ENCODE results near the gene MYLK. TPM values are rescaled to one million over a fixed set of nuclear protein-coding genes. Genes with fewer than 3 reads are reported as not detected.

MYLK gene
- polyA plus RNA-seq, 3 donors, result 0.35 to 1.3 (median 0.51) TPM

DNA sequence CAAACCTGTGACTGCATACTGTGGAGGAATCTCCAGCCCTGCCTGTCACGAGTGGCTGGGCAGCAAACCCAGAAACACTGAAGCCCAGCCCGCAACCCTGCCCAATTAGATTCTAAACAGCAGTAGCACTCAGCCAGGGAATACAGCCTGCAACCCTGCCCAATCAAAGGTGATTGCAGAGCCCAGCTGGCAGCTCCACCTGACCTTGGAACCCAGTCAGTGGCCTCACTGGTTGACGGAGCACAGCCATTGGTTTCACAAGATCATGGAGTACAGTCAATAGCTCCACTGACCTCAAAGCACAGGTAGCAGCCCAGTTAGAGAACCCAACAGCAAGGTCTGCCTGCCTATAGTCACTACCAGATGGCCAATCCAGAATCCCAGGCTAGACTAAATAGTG is 35.2 kb upstream of the MYLK start:
- no peak for DNase-seq
- no peaks in the 10 kb centered on the region for H3K79me2 ChIP-seq (ENCODE audit: insufficient read depth, low read length)
- no peak overlapping the region for H3K27ac Mint-ChIP-seq
- H3K27me3 Mint-ChIP-seq (ENCODE audit: low read depth in 3 of 3), result no peaks in the 10 kb centered on the region
- no peak overlapping the region for H2AFZ ChIP-seq (ENCODE audit: insufficient read depth, low read depth, low read length, poor library complexity, severe bottlenecking)
- 97% methylated on average over 3 of the region's 3 CpGs for WGBS (ENCODE audit: insufficient coverage)
- no peak overlapping the region for H3K4me2 ChIP-seq (replicated peaks; ENCODE audit: extremely low read depth, low read length, poor library complexity, severe bottlenecking)
- H3K36me3 Mint-ChIP-seq, result peaks cover 53 to 71% of the 10 kb centered on the region in 2 donors
- H3K4me3 ChIP-seq (replicated peaks in 1 of 3; ENCODE audit: low read depth in 2 of 3, low read length in 3 of 3), result no peak overlapping the region
- no peaks in the 10 kb centered on the region for H4K20me1 ChIP-seq (ENCODE audit: insufficient read depth, low read length)
- H3K4me1 Mint-ChIP-seq, result no peaks in the 10 kb centered on the region
- peaks cover 12 to 28% of the 10 kb centered on the region in 2 donors for H3K9me3 ChIP-seq (replicated peaks in 1 of 2; ENCODE audit: control insufficient read depth in 1 of 2, insufficient read depth in 1 of 2, low read length in 2 of 2)
- no peak overlapping the region for H3K9ac ChIP-seq (ENCODE audit: insufficient read depth, low read length, poor library complexity, severe bottlenecking)
- H3K4me3 Mint-ChIP-seq, result no peak overlapping the region
- no peak for TF ChIP-seq CTCF (IDR thresholded peaks at IDR 0.05)
- intact Hi-C loops (cut with micrococcal nuclease), result no loop called here
- H3K27ac ChIP-seq (ENCODE audit: low read depth in 1 of 2, low read length in 2 of 2), result no peak overlapping the region
- H3K9me3 Mint-ChIP-seq, result peaks cover 18 to 33% (median 27%) of the 10 kb centered on the region in 7 donors
- H3K27me3 ChIP-seq (ENCODE audit: control insufficient read depth in 2 of 2, insufficient read depth in 2 of 2, low read length in 2 of 2), result no peaks in the 10 kb centered on the region
- H3K4me1 ChIP-seq (ENCODE audit: control insufficient read depth in 1 of 2, insufficient read depth in 2 of 2, low read length in 2 of 2), result no peaks in the 10 kb centered on the region
- peaks cover 11 to 64% of the 10 kb centered on the region in 2 donors for H3K36me3 ChIP-seq (replicated peaks in 1 of 2; ENCODE audit: control insufficient read depth in 1 of 2, insufficient read depth in 2 of 2, low read length in 2 of 2)

DNA sequence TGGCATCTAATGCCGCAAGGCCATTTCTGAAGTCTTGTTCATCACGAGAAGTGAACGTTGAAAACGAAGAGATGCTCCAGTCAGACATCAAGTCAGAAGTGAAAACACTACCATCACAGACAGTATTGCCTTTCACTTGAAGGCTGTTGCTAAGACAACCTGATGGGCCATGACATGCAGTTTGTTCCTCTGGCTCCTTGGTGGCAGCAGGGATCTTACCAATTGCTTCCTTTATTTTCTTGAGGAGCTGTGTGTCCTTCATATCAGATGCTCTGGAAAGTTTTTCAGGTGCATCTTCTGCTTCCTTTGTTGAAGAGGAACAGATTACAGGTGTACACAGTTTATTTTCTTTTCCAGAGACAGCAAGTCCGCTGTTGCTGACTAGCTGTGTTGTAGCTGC is 30.7 kb upstream of the MYLK start:
- no peaks in the 10 kb centered on the region for H3K27me3 ChIP-seq (ENCODE audit: control insufficient read depth in 2 of 2, insufficient read depth in 2 of 2, low read length in 2 of 2)
- no peak for DNase-seq
- no peaks in the 10 kb centered on the region for H3K4me1 Mint-ChIP-seq
- intact Hi-C loops (cut with micrococcal nuclease), result no loop called here
- no peaks in the 10 kb centered on the region for H3K4me1 ChIP-seq (ENCODE audit: control insufficient read depth in 1 of 2, insufficient read depth in 2 of 2, low read length in 2 of 2)
- peaks cover 16 to 26% of the 10 kb centered on the region in 2 donors for H3K36me3 Mint-ChIP-seq
- no peak overlapping the region for H3K4me3 Mint-ChIP-seq
- H2AFZ ChIP-seq (ENCODE audit: insufficient read depth, low read depth, low read length, poor library complexity, severe bottlenecking), result no peak overlapping the region
- no peaks in the 10 kb centered on the region for H3K79me2 ChIP-seq (ENCODE audit: insufficient read depth, low read length)
- H4K20me1 ChIP-seq (ENCODE audit: insufficient read depth, low read length), result no peaks in the 10 kb centered on the region
- no peaks in the 10 kb centered on the region for H3K27me3 Mint-ChIP-seq (ENCODE audit: low read depth in 3 of 3)
- H3K4me3 ChIP-seq (replicated peaks in 1 of 3; ENCODE audit: low read depth in 2 of 3, low read length in 3 of 3), result no peak overlapping the region
- 100% methylated on average over 4 of the region's 5 CpGs for WGBS (ENCODE audit: insufficient coverage)
- peaks cover 4 to 29% of the 10 kb centered on the region in 2 donors for H3K36me3 ChIP-seq (replicated peaks in 1 of 2; ENCODE audit: control insufficient read depth in 1 of 2, insufficient read depth in 2 of 2, low read length in 2 of 2)
- no peak overlapping the region for H3K27ac Mint-ChIP-seq
- H3K27ac ChIP-seq (ENCODE audit: low read depth in 1 of 2, low read length in 2 of 2), result no peak overlapping the region
- no peak overlapping the region for H3K9ac ChIP-seq (ENCODE audit: insufficient read depth, low read length, poor library complexity, severe bottlenecking)
- H3K9me3 Mint-ChIP-seq, result peaks cover 0 to 5% (median 2%) of the 10 kb centered on the region in 7 donors
- TF ChIP-seq CTCF (IDR thresholded peaks at IDR 0.05), result no peak
- H3K4me2 ChIP-seq (replicated peaks; ENCODE audit: extremely low read depth, low read length, poor library complexity, severe bottlenecking), result no peak overlapping the region
- peaks cover 0 to 7% of the 10 kb centered on the region in 2 donors for H3K9me3 ChIP-seq (replicated peaks in 1 of 2; ENCODE audit: control insufficient read depth in 1 of 2, insufficient read depth in 1 of 2, low read length in 2 of 2)

Measured in CD14-positive monocyte (primary cell).